HG03575 (cell line): Measurements from ENCODE around the gene PCNX2.
"Not testable (repeated sequence)": the region's sequence is repeated elsewhere in the genome, so short reads cannot be mapped to it uniquely, and the experiment has no call there.

Source experiments
- ATAC-seq: cut with Tn5 transposase; IDR thresholded peaks from one replicate; pipeline ENCODE4 v1.9.1; 2021; ENCODE audit not compliant: unreplicated experiment, insufficient number of reproducible peaks, low FRiP score; ENCODE audit errors: extremely low read depth

PCNX2 gene

DNA sequence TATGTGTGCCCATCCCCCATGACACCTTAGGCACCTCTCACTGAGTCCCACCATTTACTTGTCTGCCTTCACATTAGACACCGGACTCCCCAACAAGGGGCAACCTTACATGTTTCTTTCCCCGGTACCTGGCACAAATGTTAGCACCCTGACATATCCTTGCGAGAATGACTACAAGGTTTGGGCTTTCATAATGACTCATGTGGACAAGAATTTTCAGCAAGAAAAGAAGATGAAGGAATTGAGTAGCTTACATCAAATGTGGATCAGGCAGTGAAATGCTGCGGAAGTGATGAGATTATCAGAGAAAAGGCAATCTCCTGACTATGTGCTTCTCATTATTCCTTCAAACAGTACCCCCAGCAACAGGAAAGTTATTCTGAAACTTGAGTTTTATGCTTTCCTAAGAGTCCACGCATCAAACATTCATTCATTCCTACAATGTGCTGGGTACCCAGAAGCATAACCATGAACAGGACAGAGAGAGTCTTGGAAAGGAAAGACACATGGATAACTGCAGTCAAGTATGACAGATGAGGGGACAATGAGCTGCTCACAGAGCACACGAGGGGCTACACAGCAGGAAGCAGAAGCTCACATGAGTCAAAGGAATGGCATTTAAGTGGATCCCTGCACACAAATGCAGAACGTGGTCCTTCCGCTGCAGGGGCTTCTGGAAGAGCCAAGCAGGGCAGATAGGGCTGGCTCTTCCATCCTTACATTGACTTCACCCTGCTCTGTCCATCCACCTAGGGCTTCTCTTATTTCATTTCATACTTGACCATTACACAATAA lies 112.1 kb downstream of the PCNX2 start:
- no peak for ATAC-seq

GRCh38 chr1:233182587-233182986 lies 112.9 kb downstream of the PCNX2 start:
- no peak for ATAC-seq

- no peak for ATAC-seq
Measured at GRCh38 chr1:233180641-233181364, 114.7 kb downstream of the PCNX2 start.

GRCh38 chr1:233179638-233180037 lies 115.9 kb downstream of the PCNX2 start:
- ATAC-seq: not testable (repeated sequence)

GRCh38 chr1:233172201-233172600 lies 123.3 kb downstream of the PCNX2 start:
- ATAC-seq: no peak

GRCh38 chr1:233170741-233171140 lies 124.8 kb downstream of the PCNX2 start:
- no peak for ATAC-seq

- no peak for ATAC-seq
Measured at GRCh38 chr1:233168384-233168783, 127.1 kb downstream of the PCNX2 start.

GRCh38 chr1:233166896-233167295 lies 128.6 kb downstream of the PCNX2 start:
- no peak for ATAC-seq

DNA sequence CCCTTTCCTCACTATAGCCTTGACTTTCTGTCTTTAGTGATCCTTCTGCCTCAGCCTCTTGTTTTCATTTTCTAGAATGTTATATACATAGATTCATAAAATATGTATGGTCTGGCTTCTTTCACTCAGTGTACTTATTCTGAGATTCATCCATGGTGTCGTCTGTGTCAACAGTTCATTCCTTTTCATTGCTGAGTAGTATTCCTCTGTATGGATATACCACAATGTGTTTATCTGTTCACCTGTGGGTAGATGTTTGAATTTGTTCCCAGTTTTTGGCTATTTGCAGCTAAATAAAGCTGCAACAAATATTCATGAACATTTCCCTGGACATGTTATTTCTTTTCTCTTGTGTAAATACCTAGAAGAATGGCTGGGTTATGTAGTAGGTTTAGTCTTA lies 131.8 kb downstream of the PCNX2 start:
- ATAC-seq: no peak

- ATAC-seq: no peak
Measured at GRCh38 chr1:233158322-233158721, 137.2 kb downstream of the PCNX2 start.

GRCh38 chr1:233157245-233157644 lies 138.3 kb downstream of the PCNX2 start:
- no peak for ATAC-seq

DNA sequence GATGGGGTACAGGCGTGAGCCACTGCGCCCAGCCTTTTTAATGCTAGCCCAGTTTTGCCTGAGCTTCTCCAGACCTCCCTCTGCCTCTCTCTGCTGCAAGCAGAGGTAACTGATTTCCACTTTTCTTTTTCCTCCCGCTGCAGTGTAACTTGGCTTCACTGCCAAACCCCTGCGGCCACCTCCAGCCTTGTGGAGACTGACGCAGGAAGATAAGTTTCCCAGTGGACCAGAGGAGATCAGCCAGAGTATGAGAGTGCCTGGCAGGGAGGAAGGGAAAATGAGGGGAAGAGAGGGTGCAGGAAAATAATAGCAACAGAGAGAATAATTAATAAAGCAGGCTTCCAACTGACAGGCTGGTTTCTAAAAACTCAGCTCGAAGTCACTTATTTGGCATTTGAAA lies 143.7 kb downstream of the PCNX2 start:
- no peak for ATAC-seq

GRCh38 chr1:233144434-233144833 lies 151.1 kb downstream of the PCNX2 start:
- ATAC-seq: no peak

DNA sequence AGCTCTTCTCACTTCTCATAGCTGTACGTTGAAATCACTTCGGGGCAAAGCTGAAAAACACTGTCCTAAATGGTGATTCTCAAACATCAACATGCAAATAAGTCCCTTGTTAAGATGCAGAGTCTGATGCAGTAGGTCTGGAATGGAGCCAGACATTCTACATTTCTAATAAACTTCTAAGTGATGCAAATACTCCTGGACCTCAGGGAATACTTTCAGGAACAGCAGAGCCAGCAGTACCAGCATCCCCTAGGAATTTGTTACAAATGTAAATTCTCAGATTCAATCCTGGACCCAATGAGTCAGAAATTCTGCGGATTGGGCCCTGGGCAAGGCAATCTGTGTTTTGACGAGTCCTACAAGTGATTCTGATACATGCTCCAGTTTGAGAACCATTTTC lies 152.3 kb downstream of the PCNX2 start:
- ATAC-seq: no peak

- ATAC-seq: no peak
Measured at GRCh38 chr1:233140974-233141373, 154.6 kb downstream of the PCNX2 start.

GRCh38 chr1:233140499-233140898 lies 155.0 kb downstream of the PCNX2 start:
- ATAC-seq: no peak

DNA sequence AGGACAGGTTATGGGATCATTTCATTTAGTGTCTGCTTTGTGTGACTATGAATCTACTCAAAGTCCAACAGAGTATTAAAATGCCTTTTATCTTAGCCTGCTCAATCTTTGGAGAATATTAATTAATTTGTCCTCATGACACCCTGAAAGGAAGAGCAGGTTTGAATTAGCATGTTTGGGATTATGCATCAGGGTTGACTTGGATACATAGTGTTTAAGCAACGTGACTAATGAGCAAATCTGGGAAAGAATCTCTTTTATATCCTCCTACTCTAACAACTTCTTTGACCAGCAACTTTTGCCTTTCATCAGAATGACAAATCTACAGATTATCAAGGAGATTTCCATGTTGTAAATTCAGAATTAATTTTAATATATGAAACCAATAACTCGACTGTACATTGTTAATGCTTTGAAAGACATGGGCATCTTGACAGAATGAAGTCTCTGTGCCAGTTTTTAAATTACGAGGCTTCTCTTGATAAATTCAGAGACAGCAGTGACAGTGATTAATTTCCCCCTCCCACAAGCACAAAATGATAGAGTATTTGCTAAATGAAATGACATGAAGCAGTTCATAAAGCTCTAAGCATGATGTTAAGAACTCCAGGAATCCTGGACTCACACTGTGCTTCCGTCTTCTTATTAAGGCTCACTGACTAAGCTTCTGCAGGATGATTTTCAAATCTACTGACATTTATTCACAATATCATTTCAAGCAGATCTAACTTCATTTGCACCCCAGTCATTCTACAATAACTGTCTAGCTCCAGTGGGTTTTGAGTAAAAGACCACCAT lies 156.5 kb downstream of the PCNX2 start:
- no peak for ATAC-seq

DNA sequence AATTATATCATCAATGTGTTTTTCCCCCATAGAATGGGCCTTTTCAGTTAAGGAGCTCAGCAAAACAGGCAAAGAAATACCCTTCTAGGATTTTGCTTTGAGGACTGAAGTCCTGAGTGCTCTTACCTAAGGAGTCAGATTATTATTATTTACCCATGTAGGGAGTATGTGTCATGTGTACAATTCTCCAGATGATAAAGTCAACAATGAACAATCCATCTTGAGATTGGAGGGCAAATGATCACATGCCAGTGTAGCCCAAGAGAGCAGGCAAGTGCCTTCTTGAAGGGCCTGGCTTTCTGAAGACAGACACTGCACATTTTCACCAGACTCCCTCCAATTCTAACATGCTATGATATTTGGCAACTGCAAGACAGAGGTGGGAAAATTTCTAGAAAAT lies 159.7 kb downstream of the PCNX2 start:
- no peak for ATAC-seq

- no peak for ATAC-seq
Measured at GRCh38 chr1:233132445-233132844, 163.1 kb downstream of the PCNX2 start.

DNA sequence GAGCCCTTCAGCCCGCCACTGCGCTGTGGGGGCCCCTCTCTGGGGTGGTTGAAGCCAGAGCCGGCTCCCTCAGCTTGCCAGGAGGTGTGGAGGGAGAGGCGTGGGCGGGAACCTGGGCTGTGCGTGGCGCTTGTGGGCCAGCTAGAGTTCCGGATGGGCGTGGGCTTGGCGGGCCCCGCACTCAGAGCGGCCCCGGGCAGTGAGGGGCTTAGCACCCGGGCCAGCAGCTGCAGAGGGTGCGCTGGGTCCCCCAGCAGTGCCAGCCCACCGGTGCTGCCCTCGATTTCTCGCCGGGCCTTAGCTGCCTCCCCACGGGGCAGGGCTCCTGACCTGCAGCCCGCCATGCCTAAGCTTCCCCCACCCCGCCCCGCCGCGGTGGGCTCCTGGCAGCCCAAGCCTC lies 166.5 kb downstream of the PCNX2 start:
- ATAC-seq: not testable (repeated sequence)
